ENCODE data around the gene ATOH7.

- TF ChIP-seq CTCF (IDR thresholded peaks at IDR 0.05; ENCODE audit: low read length) (no peak), EZH2 (optimal IDR thresholded peaks at IDR 0.05; ENCODE audit: low read depth, low read length) (no peak)
Measured at GRCh38 chr10:68233046-68233445, 1.1 kb upstream of the ATOH7 start.

Measured in MM.1S (cell line).